Vagina (tissue), 2 donors: Measurements from ENCODE around the gene CCDC12.

ENCODE experiments used
- POLR2A ChIP-seq, 2 donors: fragments of 450-650 bp; IDR thresholded peaks; one replicate each; pipeline ENCODE4 v1.6.1; 2017; ENCODE audit warnings: antibody characterized with exemption in 2 of 2, mild to moderate bottlenecking in 2 of 2, moderate library complexity in 2 of 2
- TF ChIP-seq, protein P1 (sequence below), 3 experiments: fragments of 450-650 bp in 2 of 3; fragments of 200-600 bp in 1 of 3; sonication (generic) in 1 of 3; IDR thresholded peaks; one replicate each; pipeline ENCODE4 v1.5.1; 2017 to 2019; ENCODE audit warnings: antibody characterized with exemption in 3 of 3, mild to moderate bottlenecking in 2 of 3, moderate library complexity in 2 of 3

GRCh38 chr3:46953234-46954010 lies 23.1 kb downstream of the CCDC12 start:
- TF ChIP-seq, protein P1, sequence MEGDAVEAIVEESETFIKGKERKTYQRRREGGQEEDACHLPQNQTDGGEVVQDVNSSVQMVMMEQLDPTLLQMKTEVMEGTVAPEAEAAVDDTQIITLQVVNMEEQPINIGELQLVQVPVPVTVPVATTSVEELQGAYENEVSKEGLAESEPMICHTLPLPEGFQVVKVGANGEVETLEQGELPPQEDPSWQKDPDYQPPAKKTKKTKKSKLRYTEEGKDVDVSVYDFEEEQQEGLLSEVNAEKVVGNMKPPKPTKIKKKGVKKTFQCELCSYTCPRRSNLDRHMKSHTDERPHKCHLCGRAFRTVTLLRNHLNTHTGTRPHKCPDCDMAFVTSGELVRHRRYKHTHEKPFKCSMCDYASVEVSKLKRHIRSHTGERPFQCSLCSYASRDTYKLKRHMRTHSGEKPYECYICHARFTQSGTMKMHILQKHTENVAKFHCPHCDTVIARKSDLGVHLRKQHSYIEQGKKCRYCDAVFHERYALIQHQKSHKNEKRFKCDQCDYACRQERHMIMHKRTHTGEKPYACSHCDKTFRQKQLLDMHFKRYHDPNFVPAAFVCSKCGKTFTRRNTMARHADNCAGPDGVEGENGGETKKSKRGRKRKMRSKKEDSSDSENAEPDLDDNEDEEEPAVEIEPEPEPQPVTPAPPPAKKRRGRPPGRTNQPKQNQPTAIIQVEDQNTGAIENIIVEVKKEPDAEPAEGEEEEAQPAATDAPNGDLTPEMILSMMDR (IDR thresholded peaks at IDR 0.05), result no peak
- TF ChIP-seq POLR2A (IDR thresholded peaks at IDR 0.05), result no peak
